HG03520 (cell line): ENCODE measurements around the gene CIT.

Source experiments
- ATAC-seq: cut with Tn5 transposase; IDR thresholded peaks from one replicate; pipeline ENCODE4 v1.9.1; 2021; ENCODE audit warnings: mild to moderate bottlenecking, moderate library complexity; ENCODE audit not compliant: unreplicated experiment

Gene CIT

GRCh38 chr12:119857041-119857591 lies 20.0 kb downstream of the CIT start:
- ATAC-seq = no peak

GRCh38 chr12:119850330-119850729 lies 26.8 kb downstream of the CIT start:
- no peak for ATAC-seq

- no peak for ATAC-seq
These were observed 34.0 kb downstream of the CIT start for GRCh38 chr12:119843100-119843499.

- no peak for ATAC-seq
These were observed 34.7 kb downstream of the CIT start for GRCh38 chr12:119842380-119842779.

- no peak for ATAC-seq
These were observed 35.5 kb downstream of the CIT start for GRCh38 chr12:119841433-119842210.

- ATAC-seq = no peak
These were observed 36.5 kb downstream of the CIT start for GRCh38 chr12:119840582-119840981.

- ATAC-seq = no peak
These were observed 37.0 kb downstream of the CIT start for GRCh38 chr12:119840168-119840567.

- no peak for ATAC-seq
These were observed 38.1 kb downstream of the CIT start for GRCh38 chr12:119838826-119839600.

GRCh38 chr12:119836781-119837180 lies 40.3 kb downstream of the CIT start:
- no peak for ATAC-seq

- no peak for ATAC-seq
These were observed 42.1 kb downstream of the CIT start for GRCh38 chr12:119835068-119835467.

- ATAC-seq = no peak
These were observed 47.7 kb downstream of the CIT start for GRCh38 chr12:119829439-119829838.

GRCh38 chr12:119828300-119828699 lies 48.8 kb downstream of the CIT start:
- no peak for ATAC-seq

GRCh38 chr12:119827760-119828159 lies 49.4 kb downstream of the CIT start:
- ATAC-seq = no peak

- no peak for ATAC-seq
These were observed 50.3 kb downstream of the CIT start for GRCh38 chr12:119826661-119827445.

GRCh38 chr12:119825262-119825661 lies 51.9 kb downstream of the CIT start:
- ATAC-seq = no peak

GRCh38 chr12:119822046-119822445 lies 55.1 kb downstream of the CIT start:
- no peak for ATAC-seq

GRCh38 chr12:119819322-119819721 lies 57.8 kb downstream of the CIT start:
- no peak for ATAC-seq

GRCh38 chr12:119817546-119818343 lies 59.4 kb downstream of the CIT start:
- ATAC-seq = no peak

- no peak for ATAC-seq
These were observed 68.1 kb downstream of the CIT start for GRCh38 chr12:119809023-119809422.

- ATAC-seq = no peak
These were observed 68.7 kb downstream of the CIT start for GRCh38 chr12:119808441-119808840.
